OCI-M1 (cell line): Measurements from ENCODE around the gene GLB1L3.
"Not testable (repeated sequence)": the region's sequence is repeated elsewhere in the genome, so short reads cannot be mapped to it uniquely, and the experiment has no call there.

ENCODE experiments used
- DNase-seq: peaks from one replicate; lab custom pipeline; 2025; lab: John Stamatoyannopoulos, UW

Gene GLB1L3

DNA sequence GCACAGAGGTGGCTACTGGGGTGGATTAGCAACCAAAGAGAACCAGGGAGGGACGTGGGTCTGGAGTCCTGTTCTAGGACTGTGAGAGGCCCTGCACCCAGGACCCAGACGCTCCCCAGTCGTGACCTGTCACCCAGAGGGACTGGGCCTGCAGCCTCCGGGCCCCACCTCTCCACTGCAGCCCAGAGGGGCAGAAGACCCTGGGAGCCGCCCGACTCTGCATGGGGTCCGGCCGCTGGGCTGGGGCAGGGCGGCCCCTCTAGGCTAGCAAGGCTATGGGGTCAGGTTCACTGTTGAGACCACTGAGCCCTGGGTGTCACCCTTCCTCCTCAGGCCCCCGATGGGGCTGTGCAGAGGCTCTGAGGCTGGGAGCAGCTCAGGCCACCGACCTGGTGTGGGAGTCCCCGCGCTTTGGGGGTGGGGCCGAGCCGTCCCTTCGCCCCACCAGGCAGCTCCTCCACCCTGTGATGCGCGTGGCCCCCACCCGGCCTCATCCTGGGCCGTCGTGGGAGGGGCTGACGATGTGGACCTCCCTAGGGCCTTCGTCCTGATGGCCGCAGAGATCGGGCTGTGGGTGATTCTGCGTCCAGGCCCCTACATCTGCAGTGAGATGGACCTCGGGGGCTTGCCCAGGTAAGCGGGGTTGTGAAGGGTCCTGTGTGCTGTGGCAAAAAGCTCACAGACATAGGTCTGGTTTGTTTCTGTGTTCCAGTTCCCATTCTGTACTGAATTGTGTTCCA, 68.5 kb downstream of the GLB1L3 start:
- not testable (repeated sequence) for DNase-seq

DNA sequence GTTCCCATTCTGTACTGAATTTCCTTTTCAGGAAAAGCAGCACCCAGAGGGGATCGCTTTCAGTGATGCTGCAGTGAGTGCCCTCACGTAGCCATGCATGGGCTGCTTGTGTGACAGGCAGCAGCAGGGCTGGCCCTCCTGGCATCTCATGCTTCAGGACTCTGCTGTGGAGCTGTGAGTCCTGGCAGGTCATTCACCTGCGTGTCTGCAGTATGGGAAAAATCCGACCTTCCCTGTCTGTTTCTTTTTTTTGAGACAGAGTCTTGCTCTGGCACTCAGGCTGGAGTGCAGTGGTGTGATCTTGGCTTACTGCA, 69.0 kb downstream of the GLB1L3 start:
- DNase-seq = no peak

DNA sequence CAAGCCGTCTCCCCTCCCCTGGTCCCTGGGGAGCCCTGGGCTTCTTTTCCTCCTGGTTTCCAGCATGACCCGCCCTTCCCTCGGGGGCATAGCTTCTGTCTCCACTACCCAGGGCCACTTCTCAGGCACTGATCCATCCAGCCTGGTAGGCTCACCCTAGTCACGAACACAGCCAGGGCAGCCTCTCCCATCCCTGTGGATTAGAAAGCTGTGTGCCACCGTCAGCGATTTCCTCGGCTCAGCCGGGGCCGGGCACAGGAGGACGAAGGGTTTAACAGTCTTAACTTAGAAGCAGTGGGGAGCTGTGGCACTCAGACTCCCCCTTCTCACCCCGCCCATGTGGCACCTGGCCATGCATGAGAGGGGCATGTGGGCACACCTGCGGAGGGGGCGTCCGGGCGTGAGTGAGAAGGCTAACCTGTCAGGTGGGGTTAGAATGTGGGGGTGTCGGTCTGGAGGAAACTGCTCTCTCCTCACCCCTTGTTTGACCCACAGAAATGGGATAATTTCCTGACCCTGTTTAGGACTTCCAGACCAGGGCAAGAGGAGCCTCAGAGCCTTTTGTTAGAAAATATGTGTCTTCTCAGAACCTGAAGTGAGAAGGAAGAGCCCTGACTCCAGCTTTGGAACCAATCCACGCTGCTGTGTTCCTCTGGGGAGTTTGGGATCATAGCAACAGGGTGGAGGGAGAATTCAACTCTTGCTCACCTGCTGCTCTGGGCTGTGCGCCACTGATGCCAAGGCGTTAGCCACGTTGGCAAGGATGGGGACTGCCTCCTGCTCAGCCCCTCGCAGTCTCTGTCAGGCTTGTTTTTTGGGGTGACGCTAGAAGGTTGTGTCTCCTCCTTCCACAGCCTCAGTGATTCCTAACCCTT, 70.2 kb downstream of the GLB1L3 start:
- DNase-seq = no peak

DNA sequence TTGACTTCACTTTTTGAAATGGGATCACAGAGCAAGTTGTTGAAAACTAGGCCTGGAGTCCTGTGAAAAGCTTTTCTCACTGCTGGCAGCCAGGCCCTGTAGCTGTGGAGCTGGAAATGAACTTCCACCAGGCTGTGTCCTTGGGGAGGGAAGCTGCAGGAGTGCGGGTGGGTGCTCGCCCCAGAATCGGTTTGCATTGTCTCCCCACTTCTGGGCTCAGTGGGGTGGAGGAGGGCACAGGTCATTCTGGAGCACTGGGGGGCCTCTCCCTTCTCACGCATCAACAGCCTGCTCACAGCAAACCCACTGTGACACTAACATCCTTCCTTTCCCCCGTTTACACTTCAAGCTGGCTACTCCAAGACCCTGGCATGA, 70.8 kb downstream of the GLB1L3 start:
- DNase-seq = no peak

DNA sequence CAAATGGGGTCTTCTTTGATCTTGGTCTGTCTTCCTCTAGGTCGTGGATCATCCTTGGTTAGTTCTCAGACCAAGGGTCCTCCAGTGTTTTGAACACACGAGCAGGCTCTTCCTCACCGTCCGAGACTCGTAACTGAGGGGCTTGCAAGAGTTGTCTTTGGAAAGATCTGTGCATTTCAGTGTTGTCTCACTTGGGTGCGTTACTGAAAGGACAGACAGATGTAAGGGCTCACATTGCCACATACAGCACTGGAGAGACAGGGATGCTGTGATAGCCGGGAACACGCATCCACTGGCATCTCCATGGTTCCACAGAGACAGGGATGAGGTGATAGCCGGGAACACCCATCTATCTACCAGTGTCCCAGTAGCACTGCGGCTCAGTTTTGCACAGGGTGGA, 71.3 kb downstream of the GLB1L3 start:
- no peak for DNase-seq

DNA sequence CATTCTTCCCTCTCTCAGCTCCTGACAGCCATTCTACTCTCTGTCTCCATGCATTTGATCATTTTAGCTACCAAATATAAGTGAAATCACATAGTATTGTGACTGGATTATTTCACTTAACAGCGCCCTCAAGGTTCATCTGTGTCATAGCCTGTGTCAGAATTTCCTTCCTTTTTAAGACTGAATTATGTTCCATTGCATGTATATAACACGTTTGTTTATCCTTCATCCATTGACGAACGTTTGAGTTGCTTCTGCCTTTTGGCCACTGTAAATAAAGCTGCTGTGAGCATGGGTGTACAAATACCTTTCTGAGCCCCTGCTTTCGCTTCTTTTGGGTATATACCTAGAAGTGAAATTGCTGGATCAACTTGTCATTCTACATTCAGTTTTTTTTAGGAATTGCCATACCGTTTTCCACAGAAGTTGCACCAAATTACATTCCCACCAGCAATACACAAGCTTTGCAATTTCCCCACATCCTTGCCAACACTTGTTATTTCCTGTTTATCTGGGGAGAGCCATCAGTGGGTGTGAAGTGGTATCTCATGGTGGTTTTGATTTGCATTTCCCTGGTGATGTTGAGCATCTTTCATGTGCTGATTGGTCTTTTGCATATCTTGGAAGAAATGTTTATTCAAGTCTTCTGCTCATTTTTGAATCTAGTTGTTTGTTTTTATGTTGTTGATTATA, 73.1 kb downstream of the GLB1L3 start:
- no peak for DNase-seq

DNA sequence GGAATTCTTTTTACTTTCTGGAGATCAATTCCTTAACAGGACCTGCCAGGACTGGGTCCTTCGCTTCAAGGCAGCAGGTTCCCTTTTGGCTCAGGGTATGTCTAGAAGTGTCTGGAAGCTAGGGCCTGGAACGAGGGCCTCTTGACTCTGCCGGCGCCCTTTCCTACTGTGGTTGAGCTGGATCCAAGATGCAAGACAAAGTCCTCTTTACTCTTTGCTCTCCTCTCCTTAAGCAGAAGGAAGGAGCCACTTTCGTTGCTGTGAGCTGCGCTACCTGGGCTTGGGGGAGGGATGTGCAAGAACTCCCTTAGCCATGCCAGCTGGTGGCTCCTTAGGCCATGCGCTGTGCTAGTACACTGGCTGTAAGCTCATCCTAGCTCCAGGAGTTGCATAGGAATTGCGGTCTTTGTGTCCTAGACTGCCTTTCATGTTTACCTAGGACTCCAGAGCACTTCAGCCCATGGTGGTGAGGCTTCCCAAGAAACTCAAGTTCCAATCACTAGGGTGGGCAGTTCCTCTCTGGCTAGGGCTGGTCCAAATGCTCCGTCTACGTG, 73.7 kb downstream of the GLB1L3 start:
- no peak for DNase-seq

DNA sequence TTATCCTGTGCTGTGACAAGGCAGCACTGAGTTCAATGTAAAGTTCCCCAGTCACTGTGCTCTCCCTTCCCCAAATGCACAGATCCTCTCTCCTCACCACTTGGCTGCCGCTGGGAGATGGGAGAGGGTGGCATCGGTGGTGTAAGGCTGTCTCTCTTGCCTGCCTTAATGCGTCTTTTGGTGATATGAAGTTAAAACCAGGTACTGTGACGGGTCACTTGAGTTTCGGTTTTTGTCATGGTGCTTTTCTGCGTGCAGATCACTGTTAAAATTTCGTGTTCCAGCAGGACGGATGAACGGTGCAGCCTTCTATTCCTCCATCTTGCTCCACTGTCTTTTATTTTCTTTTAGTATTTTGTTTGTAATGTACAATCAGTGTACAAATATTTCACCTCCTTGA, 74.2 kb downstream of the GLB1L3 start:
- DNase-seq = no peak

DNA sequence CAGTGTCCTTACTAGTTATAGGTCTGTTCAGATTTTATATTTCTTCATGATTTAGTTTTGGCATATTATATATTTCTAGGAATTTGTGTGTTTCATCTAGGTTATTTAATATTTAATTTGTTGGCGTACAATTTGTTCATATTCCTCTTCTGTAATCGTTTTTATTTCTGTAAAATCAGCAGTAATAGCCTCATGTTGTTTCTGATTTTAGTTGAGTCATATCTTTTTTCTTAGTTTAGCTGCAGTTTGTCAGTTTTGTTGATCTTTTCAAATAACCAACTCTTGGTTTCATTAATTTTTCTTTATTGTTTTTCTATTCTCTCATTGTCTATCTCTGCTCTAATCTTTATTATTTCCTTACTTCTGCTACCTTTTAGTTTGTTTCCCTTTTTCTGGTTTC, 75.9 kb downstream of the GLB1L3 start:
- no peak for DNase-seq

DNA sequence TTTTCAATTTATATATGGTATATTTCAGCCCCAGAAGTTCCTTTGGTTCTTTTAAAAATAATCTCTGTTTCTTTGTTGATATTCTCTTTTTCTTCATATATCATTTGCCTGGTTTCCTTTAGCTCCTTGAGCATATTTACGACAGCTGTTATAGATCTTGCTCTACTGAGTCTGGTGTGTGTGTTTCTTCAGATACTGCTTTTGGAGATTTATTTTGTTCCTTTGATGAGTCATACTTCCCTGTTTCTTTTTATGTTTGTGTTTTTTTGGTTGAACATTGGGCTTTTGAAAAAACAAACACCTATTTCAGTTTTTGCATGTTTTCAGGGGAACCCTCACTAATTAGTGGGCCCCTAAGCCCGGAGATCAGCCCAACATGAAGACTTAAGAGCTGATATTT, 79.0 kb downstream of the GLB1L3 start:
- DNase-seq = peak; percentile 60

DNA sequence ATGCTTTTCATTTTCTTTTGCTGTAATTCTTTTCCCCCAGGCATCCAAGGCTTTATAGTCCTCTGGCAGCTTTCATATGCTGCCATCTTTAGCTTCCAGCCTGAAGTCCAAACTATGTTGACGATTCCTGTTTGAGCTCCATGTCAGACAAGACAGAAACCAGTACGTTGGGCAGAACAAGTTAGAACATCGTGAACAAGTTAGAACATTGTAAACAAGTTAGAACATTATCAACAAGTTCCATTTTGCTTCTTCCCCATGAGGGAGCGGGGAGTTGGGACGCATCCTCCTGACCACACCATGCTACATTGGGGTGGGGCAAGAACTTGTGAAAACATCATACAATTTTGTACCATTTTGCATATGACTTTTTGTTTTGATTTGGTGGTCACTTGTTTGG, 79.5 kb downstream of the GLB1L3 start:
- no peak for DNase-seq

DNA sequence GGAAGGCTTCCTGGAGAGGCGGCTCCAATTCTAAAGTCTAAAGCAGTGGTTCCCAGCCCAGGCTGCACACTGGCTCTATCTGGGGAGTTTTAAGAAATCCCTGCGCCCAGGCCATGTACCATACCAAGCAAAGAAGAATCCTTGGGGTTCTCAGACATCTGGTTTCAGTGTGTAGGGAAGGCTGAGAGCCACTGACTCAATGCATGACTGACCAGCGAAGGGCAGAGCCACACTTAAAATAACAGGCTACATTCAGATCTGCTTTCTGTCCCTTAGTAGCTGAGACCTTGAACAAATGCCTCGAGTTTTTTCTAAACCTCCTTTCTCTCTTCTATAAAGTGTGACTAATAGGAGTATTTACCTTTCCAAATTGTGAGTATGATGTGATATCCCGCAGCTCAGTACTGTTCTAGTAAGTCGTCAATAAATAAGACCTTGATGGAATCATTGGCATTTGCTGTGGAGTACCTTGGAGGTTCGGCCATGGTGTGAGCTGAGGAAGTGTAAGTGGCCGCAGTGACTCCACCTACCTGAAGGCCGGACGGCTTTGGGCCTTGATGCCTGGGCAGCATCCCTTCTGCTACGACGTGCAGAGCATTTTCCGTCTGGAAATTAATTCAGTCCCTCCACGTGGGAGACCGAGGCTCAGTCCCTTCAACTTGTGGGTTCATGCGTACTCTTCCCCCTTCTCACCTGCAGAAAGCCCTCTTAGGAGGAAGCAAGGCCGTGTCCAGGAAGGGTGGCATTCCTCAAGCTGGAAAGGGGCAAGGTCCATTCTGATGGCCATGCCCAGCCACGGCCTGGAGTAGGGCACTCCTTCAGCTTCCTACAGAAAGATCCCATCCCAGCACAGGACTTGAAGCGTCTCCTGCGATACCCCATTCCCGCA, 80.7 kb downstream of the GLB1L3 start:
- no peak for DNase-seq

DNA sequence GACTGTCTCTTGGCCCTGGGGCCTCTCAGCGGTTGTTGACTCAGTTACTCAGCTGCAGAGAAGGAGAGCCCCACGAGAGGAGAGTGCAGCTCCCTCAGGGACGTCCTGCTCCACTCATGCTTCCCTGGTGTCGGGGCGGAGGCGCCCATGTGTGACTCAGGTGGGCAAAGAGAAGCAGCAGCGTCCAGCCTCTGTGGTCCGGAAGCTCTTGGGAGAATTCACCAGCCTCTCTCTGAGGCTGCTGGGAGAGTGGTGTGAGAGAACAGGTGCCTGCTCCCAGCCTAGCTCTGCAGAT, 81.3 kb downstream of the GLB1L3 start:
- no peak for DNase-seq

DNA sequence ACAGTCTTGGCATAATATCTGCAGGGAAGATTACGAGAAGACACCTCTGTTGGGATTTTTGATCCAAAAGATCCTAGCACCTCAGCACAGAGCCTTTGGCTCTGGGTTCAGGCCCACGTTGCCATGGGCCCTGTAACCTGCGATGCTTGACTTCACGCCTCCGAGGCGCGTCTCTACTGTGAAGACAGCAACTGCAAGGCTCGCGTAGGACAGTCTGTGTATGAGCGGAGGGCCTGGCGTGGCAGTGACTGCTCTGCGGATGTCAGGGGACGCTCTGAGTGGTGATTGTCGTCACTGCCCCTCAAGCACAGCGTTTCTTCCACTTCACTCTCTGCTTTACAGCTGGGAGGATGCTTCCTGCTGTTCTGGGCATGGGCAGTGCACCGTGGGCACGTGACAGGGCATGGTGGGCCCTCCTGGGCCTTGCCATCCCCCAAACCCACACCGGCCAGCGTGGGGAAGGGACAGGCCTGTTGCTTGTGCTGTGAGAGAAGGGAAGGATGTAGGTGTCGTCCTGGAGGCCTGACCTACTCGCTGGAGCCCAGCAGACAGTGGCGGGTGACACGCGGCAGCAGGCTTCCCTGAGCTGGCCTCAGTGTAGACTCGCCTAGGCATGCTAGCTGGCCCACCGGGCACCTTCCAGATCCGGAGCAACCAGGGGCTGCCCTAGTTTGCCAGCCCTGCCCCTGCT, 82.1 kb downstream of the GLB1L3 start:
- DNase-seq = no peak

DNA sequence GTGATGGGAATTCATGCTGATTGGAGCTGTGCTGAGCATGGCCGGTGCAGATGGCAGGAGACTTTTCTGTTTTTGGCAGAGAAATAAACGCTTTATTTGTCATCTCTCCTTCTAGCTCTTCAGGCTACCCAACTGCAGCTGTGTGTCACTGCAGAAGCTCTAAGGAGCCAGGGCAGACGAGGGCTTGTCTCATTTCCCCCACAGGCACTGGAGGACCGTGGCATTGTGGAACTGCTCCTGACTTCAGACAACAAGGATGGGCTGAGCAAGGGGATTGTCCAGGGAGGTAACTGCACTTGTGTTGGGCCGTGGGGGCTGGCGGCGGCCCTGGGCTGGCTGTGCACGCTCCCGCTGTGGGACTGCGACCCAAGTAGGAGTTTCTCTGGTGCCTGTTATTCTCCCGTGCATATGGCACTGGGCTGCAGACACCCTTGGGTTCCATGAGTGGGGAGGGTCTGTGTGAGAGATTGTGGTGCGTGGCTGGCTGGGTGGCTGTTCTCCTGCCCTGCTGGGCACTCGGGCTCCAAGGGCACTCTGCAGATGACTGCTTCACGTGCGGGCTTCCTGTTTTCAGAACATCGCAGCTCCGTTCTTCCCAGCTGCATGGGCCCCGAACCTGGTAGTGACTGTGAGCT, 82.8 kb downstream of the GLB1L3 start:
- DNase-seq = no peak

DNA sequence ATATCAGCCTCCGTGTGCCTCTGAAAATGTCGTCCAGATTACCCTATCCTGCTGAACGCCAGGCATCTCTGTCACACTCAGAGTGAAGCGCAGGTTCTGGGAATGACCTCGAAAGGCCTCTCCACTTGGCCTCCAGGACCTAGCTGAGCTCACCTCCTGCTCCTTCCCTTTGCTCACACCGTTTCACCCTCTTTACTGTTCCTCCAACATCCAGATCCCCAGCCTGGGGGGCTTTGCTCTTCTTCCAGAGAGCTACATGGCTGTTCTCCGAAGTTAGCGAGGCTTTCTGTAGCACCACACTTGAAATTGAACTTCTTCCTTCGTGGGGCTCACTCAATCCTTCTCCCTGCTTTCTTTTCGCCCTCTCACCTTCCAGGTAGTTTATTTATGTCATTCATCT, 83.5 kb downstream of the GLB1L3 start:
- no peak for DNase-seq

DNA sequence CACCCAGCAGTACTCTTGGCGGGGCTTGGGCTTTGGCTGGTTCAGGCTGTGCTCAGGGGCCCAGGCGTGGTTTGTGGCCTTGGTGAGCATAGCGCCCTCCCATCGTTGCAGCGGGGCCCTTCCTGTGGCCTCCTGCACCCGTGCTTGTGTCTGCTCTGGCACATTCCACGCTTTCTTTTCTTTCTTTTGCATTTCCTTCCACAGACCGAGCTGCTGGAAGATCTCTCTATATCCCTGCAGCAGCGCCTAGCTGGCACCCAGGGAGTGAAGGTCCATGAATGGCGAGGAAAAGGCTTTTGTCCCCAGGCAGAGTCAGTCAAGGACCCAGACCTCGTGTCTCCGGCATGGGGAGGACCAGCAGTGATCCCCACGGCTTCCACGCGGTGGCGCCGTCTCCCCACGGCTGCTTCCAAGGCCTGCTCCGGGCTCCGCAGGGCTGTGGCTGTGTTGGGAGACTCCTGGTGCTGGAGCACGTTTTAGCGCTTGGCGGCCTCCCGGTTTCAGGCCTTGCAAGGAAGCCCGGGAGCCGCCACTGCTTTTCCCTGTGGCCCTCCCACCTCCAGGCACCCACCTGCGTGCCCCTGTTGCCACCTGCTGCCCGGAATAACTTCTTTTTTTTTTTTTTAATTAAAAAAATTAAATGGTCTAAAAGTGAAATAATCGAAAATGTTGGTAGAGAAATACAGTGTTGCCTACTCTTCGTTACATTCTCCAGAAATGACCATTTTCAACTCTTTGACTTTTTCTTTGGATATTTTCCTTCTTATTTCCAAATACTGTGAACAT, 84.1 kb downstream of the GLB1L3 start:
- peak; percentile 93 for DNase-seq

DNA sequence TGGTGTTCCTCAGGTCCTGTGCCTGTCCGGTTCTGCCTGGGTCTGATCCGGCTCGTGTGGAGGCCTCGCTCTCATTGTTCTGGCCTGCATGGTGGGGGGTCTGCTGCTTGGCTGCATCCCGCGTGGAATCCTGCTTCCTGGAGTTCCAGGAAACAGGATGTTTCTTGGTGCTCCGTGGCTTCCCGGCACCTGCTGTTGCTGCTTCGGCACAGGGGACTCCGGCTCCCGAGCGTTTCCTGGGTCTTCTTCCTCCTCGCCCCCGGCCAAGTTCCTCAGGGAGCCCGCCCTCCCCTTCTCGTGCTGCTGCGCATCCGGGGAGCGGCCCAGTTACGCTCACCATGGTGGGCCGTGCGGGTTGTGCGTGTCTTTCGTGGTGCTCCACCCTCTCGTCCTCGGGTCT, 85.5 kb downstream of the GLB1L3 start:
- no peak for DNase-seq

DNA sequence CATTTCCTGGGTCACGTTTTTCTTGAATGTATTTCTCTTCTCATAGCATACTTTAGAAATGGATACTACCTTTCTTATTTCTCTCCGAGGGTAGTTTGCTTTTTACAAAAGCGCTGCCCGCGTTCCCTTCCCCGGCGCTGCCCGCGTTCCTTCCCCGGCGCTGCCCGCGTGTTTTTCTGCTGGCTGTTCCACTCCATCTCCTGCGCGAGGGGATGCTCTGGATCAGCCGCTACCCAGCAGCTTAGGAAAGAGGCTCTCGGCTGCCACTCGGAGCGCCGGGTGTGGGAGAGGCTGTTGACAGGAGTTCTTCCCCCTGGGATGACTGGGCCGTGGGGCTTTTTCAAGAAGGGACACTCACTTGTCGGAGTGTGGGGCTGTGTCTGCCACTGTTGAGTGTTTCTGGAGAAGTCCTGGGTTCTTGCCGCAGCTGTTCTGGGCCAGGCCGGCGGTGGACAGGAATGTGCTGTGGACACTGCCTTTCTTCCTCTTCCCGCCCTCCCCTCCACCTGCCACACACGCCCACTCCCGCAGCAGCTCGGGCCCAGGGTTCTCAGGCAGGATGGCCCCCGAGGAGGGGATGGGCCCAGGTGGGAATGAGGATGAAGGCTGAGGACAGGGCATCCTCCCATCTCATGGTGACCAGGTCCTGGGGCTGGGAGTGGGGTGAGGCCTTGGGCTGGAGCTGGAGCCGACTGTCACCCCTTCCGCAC, 86.2 kb downstream of the GLB1L3 start:
- no peak for DNase-seq
